Activated CD8-positive, alpha-beta memory T cell treated with anti-CD3 and anti-CD28 coated beads for 36 hours (primary cell): Measurements from ENCODE around the gene ABR. TPM values are rescaled to one million over a fixed set of nuclear protein-coding genes. Genes with fewer than 3 reads are reported as not detected.

Experiments
- CTCF ChIA-PET: fragments of 350-600 bp; sonication (Branson Sonifier 250); formaldehyde crosslinking; loops from one replicate; lab custom pipeline; 2021; ENCODE audit warnings: antibody characterized with exemption; lab: Charles Lee
- POLR2A ChIA-PET: fragments of 350-600 bp; sonication (Branson Sonifier 250); formaldehyde crosslinking; loops from one replicate; lab custom pipeline; 2021; ENCODE audit warnings: antibody characterized with exemption; lab: Charles Lee
- total RNA-seq, 2 experiments: library from RNA; stranded (reverse); gene quantifications; one replicate each; pipeline ENCODE4 v1.2.3, GENCODE V29; 2021

Gene ABR
- total RNA-seq, result 10 to 100 TPM; 52.5 to 56.2 TPM

GRCh38 chr17:1179818-1180742 is at the start of gene ABR:
TSS of gene ABR (minus strand) at chr17:1179981. CDS start at chr17:1179727, 254 bp downstream.
- CTCF ChIA-PET, result interaction anchor here (3.3 kb wide), 1 partner anchor 58 kb away, joined by 17 read pairs; no protein-coding TSS in a partner anchor
- POLR2A ChIA-PET, result no interaction called here

- ChIA-PET POLR2A (interaction anchor here (0.7 kb wide), 1 partner anchor 338 kb away, joined by 3 read pairs; no protein-coding TSS in a partner anchor), CTCF (no interaction called here)
Measured at GRCh38 chr17:1229349-1229899, 49.6 kb upstream of the ABR start.

- POLR2A ChIA-PET, result interaction anchor here (0.7 kb wide), 1 partner anchor 339 kb away, joined by 3 read pairs; no protein-coding TSS in a partner anchor
- CTCF ChIA-PET, result interaction anchor here (1.3 kb wide), 2 partner anchors 31 to 106 kb away, joined by 3 to 7 read pairs; no protein-coding TSS in a partner anchor
Measured at GRCh38 chr17:1228781-1229348, 49.1 kb upstream of the ABR start.

GRCh38 chr17:1227917-1228780 is 48.4 kb upstream of the ABR start:
- POLR2A ChIA-PET, result no interaction called here

GRCh38 chr17:1227365-1227764 is 47.6 kb upstream of the ABR start:
- ChIA-PET CTCF (interaction anchor here (1.0 to 1.3 kb wide), 3 partner anchors 30 to 138 kb away, joined by 3 to 7 read pairs (median 3); no protein-coding TSS in a partner anchor), POLR2A (interaction anchor here (0.6 kb wide), 1 partner anchor 120 kb away, joined by 5 read pairs; no protein-coding TSS in a partner anchor)

More at GRCh38 chr17:1227917-1228780, 48.4 kb upstream of the ABR start:
- CTCF ChIA-PET, result interaction anchor here (1.0 to 1.3 kb wide), 3 partner anchors 30 to 137 kb away, joined by 3 to 7 read pairs (median 3); no protein-coding TSS in a partner anchor

- ChIA-PET CTCF (no interaction called here), POLR2A (no interaction called here)
Measured at GRCh38 chr17:1226308-1226707, 46.5 kb upstream of the ABR start.

GRCh38 chr17:1224330-1224729 is 44.5 kb upstream of the ABR start:
- ChIA-PET CTCF (no interaction called here), POLR2A (no interaction called here)

- CTCF ChIA-PET, result no interaction called here
- POLR2A ChIA-PET, result no interaction called here
Measured at GRCh38 chr17:1223662-1224061, 43.9 kb upstream of the ABR start.

GRCh38 chr17:1222321-1222720 is 42.5 kb upstream of the ABR start:
- CTCF ChIA-PET, result no interaction called here
- POLR2A ChIA-PET, result no interaction called here

- CTCF ChIA-PET, result no interaction called here
- POLR2A ChIA-PET, result no interaction called here
Measured at GRCh38 chr17:1221209-1221608, 41.4 kb upstream of the ABR start.

- POLR2A ChIA-PET, result no interaction called here
- CTCF ChIA-PET, result no interaction called here
Measured at GRCh38 chr17:1220346-1220745, 40.6 kb upstream of the ABR start.

GRCh38 chr17:1217089-1217385 is 37.3 kb upstream of the ABR start:
- CTCF ChIA-PET, result no interaction called here
- POLR2A ChIA-PET, result no interaction called here

GRCh38 chr17:1216217-1217088 is 36.7 kb upstream of the ABR start:
- ChIA-PET CTCF (no interaction called here), POLR2A (no interaction called here)

- CTCF ChIA-PET, result no interaction called here
- POLR2A ChIA-PET, result no interaction called here
Measured at GRCh38 chr17:1212946-1213345, 33.2 kb upstream of the ABR start.

GRCh38 chr17:1211287-1211686 is 31.5 kb upstream of the ABR start:
- ChIA-PET CTCF (no interaction called here), POLR2A (no interaction called here)

GRCh38 chr17:1208966-1209365 is 29.2 kb upstream of the ABR start:
- POLR2A ChIA-PET, result no interaction called here
- CTCF ChIA-PET, result no interaction called here

- POLR2A ChIA-PET, result interaction anchor here (0.6 kb wide), 1 partner anchor 477 kb away, joined by 5 read pairs; no protein-coding TSS in a partner anchor
- CTCF ChIA-PET, result no interaction called here
Measured at GRCh38 chr17:1206026-1206777, 26.4 kb upstream of the ABR start.

GRCh38 chr17:1203967-1204291 is 24.1 kb upstream of the ABR start:
- ChIA-PET CTCF (no interaction called here), POLR2A (no interaction called here)
